Stimulated activated CD4-positive, alpha-beta T cell treated with anti-CD3 and anti-CD28 coated beads, Interleukin-1b, Interleukin-23, amount 100 ng/mL, for 48 hours (primary cell): ENCODE results near the gene GGA1.
"Not testable (repeated sequence)": the region's sequence is repeated elsewhere in the genome, so short reads cannot be mapped to it uniquely, and the experiment has no call there.

Experiments used
- DNase-seq: peaks from one replicate; pipeline ENCODE4 v3.0.0-alpha.2; 2020

GGA1 gene

DNA sequence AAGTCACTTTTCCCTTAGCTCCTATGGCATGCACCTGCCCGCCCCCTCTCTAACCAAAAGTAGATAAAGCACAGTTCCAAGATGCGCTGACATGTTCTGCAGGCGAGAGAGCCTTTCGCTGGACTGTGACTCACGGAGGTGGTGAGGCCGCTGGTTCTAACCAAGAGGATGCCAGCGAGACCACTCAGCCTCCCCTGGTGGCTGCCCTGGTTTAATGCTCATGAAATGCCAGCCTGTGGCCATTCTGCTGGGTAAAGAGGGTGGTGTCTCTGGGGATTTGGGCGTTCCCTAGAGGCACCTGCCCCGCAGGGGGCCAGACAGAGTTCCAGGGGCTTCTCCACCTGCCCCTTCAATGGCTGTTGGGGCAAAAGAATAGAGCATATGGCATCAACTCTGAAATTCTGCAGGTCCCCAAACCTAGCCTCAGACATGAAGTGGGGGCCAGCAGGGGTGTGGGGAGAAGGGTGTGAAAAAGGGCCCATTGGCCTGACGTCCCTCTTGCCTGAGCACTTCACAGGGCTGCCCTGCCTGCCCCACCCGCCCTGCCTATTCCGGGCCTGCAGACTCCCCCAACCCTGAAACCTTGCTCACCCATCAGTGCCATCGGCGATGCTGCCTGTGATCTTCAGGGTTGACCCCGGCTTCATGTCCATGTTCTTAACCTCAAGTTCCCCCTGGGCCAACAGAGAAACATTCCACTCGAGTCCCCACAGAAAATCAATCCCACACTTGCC lies 37.2 kb upstream of the GGA1 start:
- DNase-seq: no peak

DNA sequence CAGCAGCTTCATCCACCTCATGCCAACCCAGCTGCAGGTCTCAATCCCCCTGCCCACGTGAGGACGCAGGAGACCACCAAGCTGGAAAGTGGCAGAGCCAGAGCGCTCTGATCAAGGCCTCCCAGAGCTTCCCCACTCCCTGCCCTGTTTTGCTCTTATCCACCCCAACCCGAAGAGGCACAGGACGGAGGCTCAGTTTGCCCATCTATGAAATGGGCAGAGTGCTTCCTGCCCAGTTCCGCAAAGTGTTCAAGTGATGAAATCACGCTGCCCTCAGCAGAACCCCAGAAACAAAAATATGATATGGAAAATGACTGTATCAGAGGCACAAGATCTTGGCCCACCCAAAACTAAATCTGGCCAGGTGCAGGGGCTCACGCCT lies 36.7 kb upstream of the GGA1 start:
- DNase-seq: no peak

DNA sequence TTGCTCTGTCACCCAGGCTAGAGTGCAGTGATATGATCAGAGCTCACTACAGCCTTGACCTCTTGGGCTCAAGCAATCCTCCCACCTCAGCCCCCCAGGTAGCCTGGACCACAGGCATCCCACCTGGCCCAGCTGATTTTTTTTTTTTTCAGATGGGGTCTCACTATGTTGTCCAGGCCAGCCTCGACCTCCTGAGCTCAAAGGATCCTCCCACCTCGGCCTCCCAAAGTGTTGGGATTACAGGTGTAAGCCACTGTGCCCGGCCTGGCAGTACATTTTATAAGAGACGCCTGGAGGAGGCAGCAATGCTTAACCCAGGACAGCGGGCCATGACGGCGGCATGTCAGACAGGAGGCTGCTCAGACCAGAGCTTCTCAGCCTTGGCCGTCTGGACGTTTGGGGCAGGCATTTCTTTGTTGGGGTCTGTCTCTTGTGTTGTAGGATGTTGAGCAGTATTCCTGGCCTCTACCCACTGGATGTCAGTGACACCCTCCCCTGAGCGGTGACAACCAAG lies 33.1 kb upstream of the GGA1 start:
- no peak for DNase-seq

DNA sequence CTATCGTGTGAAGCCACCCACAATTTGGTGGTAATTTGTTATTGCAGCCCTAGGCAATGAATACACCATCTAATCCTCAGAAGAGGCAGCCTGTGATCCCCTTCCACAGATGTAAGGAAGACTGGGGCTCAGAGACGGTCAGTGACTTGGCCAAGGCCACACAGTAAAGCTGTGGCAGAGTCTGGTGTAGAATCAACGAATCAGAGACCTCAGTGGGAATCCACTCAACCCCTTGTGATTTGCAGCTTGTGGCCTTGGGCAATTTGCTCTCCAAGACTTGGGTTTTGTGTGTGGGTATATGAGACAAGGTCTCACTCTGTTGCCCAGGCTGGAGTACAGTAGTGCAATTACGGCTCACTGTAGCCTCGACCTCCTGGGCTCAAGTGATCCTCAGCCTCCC lies 30.6 kb upstream of the GGA1 start:
- DNase-seq: no peak

DNA sequence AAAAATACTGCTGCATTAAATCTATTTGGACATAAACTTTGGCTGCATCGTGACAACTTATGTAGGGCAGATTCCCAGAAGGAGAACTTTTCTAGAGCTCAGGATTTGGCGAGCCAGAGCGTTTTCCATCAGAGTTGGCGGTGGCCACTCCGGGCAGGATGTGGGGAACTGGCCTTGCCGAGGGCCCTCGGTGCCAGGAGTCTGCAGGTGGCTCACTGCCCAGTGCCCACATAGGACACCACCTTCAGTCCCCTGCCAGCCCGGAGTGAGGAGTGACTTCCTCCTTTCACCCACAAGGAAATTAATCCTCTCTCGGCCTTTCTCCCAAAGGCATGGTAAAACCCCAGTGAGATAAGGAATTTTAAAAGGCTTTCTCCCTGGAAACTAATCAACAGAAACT lies 27.1 kb upstream of the GGA1 start:
- DNase-seq: no peak

GRCh38 chr22:37582526-37582925 lies 26.1 kb upstream of the GGA1 start:
- DNase-seq: no peak

DNA sequence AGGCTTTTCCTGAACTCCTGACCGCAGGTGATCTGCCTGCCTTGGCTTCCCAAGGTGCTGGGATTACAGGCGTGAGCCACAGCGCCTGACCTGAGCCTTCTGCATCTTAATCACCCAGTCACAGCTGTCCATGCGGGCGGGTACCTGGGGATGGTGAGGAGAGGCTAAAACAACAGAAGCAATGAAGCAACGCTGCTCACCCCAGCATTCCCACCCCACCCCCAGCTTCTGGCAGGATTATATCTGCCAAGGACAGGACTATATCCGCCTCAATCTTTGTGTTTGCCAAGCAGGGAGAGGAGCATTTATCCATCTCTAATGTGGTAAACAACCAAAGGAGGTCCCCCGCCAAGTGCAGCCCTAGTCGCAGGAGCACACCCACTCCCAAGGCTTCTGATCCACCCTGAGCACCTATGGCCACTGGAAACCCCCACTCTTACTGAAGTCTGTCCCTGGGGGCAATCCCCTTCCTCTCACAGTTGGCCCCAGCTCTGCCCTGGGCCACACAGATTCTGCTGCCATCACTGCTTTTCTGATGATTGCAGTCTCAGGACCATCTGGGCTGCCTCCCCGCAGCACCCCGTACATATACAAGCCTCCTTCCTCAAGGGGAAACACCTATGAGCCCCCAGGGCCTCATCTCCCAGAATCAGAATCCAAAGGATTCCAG lies 20.0 kb upstream of the GGA1 start:
- DNase-seq: no peak

DNA sequence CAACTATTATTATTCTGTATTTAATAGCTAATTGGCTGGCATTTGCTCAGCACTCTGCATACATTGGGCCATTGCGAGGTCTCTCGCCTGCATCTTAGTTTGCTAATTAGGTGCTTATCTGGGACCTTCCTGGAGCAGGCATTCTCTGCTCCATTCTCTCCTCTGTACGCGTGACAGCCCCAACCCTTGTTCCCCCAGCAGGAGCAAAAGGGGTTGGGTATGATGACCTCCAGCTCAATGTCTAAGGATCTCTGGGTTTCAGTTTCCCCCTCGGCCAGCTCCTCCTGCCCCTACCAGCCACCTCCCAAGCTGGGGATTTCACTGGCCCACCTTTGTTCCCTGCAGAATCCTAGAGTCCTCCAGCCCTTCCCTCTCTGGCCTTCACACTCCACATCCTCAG lies 19.0 kb upstream of the GGA1 start:
- no peak for DNase-seq

DNA sequence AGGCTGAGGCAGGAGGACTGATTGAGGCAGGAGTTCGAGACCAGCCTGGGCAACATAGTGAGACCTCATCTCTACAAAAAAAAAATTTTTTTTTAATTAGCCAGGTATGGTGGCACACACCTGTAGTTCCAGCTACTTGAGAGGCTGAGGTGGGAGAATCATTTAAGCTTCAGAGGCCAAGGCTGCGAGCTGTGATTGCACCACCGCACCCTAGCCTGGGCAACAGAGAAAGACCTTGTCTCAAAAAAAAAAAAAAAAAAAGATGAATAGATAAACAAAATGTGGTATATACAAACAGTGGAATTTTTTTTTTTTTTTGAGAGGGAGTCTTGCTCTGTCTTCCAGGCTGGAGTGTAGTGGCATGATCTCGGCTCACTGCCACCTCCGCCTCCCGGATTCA lies 17.6 kb upstream of the GGA1 start:
- DNase-seq: not testable (repeated sequence)

- DNase-seq: no peak
Observed at GRCh38 chr22:37591823-37592404, 16.7 kb upstream of the GGA1 start.

- no peak for DNase-seq
Observed at GRCh38 chr22:37594237-37594636, 14.4 kb upstream of the GGA1 start.

- no peak for DNase-seq
Observed at GRCh38 chr22:37599153-37599552, 9.5 kb upstream of the GGA1 start.

GRCh38 chr22:37601203-37601539 lies 7.5 kb upstream of the GGA1 start:
- DNase-seq: no peak

DNA sequence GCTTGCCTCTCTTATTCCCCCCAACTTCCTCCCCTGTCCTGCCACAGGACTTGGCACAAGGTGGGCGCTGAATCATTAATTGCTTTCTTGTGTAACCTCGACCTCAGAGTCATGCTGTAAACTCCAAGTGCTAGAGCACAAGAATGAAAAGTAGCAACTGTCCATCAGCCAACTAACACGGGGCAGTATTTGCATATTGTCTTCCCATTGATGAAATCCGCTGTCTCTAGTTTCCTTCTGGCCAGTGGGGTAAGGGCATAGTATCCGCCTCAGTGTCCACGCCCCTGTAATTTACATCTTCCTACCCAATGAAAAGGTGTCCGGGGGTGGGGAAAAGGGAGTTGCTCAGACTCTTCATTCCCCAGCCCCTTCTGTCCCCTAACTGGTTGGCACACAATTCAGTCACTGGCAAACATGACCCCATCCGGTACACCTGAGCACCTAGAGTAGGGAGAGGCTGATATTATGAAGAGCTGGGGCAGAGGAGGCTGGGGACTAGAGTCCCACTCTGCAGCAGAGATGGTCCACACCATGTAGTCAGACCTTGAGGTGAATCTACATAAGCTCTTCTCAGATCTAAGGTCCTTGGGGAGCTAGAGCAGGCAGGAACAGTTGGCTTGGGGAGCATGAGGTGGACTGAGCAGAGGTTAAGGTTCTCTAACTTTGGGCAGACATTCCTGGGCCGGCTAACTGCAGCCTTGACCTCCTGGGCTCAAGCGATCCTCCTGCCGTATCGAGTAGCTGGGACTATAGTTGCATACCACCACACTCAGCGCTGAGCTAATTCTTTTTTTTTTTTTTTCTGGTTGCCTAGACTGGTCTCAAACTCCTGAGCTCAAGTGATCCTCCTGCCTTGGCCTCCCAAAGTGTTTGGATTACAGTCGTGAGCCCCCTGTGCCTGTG lies 6.8 kb upstream of the GGA1 start:
- DNase-seq: no peak

- not testable (repeated sequence) for DNase-seq
Observed at GRCh38 chr22:37602546-37603277, 5.9 kb upstream of the GGA1 start.

- no peak for DNase-seq
Observed at GRCh38 chr22:37604074-37604473, 4.6 kb upstream of the GGA1 start.

GRCh38 chr22:37604875-37605274 lies 3.8 kb upstream of the GGA1 start:
- peak; percentile 31 for DNase-seq

DNA sequence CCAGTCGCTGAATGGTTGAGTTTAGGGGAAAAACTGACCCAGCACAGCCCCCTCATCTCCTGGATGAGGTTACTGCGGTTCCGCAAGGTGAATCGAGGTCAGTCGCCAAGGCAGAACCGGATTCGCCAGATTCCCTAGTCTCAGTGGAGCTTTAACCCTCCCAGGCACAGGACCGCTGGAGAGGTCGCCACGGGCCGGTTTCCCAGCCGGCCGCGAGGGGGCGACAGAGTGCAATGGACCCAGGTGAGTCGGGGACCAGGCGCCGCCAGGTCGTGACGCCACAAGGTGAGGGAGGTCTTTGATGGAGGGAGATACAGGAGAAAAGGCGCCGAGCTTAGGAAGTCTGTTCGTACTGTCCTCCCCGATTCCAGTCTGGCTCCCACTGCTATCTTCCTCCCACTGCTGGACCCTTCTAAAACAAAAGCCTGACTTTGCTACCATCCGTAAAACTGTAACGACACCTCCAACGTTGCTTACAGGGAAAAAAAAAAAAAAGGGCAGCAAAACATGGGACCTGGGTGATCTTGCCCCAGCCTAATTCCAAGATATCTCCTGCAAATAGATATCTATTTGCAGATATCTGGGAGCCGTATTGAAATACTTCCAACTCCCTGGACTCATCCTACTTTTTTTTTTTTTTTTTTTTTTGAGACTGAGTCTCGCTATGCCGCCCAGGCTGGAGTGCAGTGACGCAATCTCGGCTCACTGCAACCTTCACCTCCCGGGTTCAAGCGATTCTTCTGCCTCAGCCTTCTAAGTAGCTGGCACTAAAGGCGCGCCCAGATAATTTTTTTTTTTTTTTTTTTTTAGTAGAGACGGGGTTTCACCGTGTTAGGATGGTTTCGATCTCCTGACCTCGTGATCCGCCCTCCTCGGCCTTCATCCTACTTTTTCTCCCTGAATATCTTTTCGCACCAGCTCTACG lies 1.4 kb upstream of the GGA1 start:
- peak; percentile 89 for DNase-seq

GRCh38 chr22:37607935-37608476 lies 628 bp upstream of the GGA1 start:
- no peak for DNase-seq

GRCh38 chr22:37609240-37610152 lies 862 bp downstream of the GGA1 start:
- no peak for DNase-seq
